Measurements from ENCODE around the gene EGFLAM. TPM values are rescaled to one million over a fixed set of nuclear protein-coding genes. Genes with fewer than 3 reads are reported as not detected.

Gene EGFLAM
- total RNA-seq, 1 experiment from 2014 or later, result 0.33 TPM

DNA sequence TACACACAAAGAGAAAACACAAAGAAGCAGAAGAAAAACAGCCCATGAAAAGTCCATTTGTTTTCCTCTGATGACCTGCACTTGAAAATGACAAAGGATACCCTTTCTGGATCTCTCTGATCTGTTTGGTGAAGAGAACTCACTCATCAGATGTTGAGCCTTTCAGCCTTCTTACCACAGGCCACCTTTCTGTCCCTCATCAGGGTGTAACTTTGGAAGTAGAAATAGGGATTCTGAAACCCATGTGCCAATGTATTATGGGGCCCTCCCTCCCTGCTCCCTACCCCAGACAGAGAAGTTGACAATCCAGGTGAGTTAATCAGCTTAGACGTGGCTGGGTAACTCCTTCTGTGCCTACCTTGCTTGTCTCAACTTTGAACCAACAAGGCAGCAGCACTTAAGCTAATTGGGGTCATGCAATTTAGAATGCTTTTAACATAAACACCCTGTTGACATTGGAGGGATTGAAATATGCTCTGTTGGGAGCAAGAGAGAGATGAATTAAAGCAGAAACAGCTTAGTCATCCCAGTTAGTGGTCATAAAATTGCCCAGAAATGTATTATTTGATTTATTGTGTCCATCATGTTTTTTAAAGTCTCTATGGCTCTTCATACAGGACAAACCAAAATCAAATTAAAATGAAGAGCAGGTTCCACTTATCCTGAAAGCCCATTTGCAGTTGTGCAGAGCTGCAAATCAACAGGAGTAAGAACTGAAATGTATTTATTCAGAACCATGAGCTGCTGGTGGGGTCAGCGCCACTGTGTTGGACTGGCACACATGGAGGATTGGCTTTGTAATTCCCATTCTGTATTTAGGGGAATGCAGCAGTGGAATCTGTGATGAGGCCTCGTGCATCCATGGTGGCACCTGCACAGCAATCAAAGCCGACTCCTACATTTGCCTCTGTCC, 166.0 kb downstream of the EGFLAM start:
- H3K4me1 ChIP-seq (ENCODE audit: insufficient read depth, low read length), result no peaks in the 10 kb centered on the region; the same call in 1 of the 2 replicates
- no peak overlapping the region for H3K14ac ChIP-seq (ENCODE audit: insufficient read depth, low read length)
- no peaks in the 10 kb centered on the region for H3K9me3 Mint-ChIP-seq
- H3K23ac ChIP-seq (ENCODE audit: insufficient read length, low read depth, low read length), result no peak overlapping the region
- no peaks in the 10 kb centered on the region for H3K79me1 ChIP-seq (ENCODE audit: insufficient read depth, low read depth, low read length, poor library complexity, severe bottlenecking)
- H2AFZ ChIP-seq (ENCODE audit: low read length), result no peak overlapping the region
- no CpG with 5 or more reads among the region's 4 CpGs for WGBS (ENCODE audit: extremely low coverage, insufficient read length, low lambda C conversion rate)
- no peaks in the 10 kb centered on the region for H3K27me3 ChIP-seq (ENCODE audit: insufficient read depth, low read length)
- no peak overlapping the region for H3K4me3 Mint-ChIP-seq
- no peak overlapping the region for H3K9ac ChIP-seq (ENCODE audit: extremely low read depth, insufficient read length, low read length)
- no peak for DNase-seq
- H3K4ac ChIP-seq (ENCODE audit: low read depth, low read length), result no peak overlapping the region
- H3K36me3 Mint-ChIP-seq (ENCODE audit: insufficient read depth in 1 of 3, low read depth in 3 of 3), result no peaks in the 10 kb centered on the region
- H3K56ac ChIP-seq (ENCODE audit: insufficient read length, low read depth, low read length), result no peak overlapping the region
- TF ChIP-seq, protein P1, sequence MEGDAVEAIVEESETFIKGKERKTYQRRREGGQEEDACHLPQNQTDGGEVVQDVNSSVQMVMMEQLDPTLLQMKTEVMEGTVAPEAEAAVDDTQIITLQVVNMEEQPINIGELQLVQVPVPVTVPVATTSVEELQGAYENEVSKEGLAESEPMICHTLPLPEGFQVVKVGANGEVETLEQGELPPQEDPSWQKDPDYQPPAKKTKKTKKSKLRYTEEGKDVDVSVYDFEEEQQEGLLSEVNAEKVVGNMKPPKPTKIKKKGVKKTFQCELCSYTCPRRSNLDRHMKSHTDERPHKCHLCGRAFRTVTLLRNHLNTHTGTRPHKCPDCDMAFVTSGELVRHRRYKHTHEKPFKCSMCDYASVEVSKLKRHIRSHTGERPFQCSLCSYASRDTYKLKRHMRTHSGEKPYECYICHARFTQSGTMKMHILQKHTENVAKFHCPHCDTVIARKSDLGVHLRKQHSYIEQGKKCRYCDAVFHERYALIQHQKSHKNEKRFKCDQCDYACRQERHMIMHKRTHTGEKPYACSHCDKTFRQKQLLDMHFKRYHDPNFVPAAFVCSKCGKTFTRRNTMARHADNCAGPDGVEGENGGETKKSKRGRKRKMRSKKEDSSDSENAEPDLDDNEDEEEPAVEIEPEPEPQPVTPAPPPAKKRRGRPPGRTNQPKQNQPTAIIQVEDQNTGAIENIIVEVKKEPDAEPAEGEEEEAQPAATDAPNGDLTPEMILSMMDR (conservative IDR thresholded peaks at IDR 0.05), result no peak
- H3K79me2 ChIP-seq (ENCODE audit: insufficient read depth, low read length), result no peaks in the 10 kb centered on the region
- no peak overlapping the region; a peak in 1 of 7 replicates for H3K27ac Mint-ChIP-seq
- no peak overlapping the region for H2BK20ac ChIP-seq (ENCODE audit: low read depth, low read length, poor library complexity, severe bottlenecking)
- no peak overlapping the region for H3T11ph ChIP-seq (ENCODE audit: low read length)
- H2BK120ac ChIP-seq (ENCODE audit: low read depth, low read length, poor library complexity, severe bottlenecking), result no peak overlapping the region
- H4K20me1 ChIP-seq (ENCODE audit: control insufficient read depth, insufficient read depth, insufficient read length), result no peaks in the 10 kb centered on the region
- H3K27me3 Mint-ChIP-seq (ENCODE audit: low read depth), result peaks cover under 1% of the 10 kb centered on the region; the same call in 1 of the 2 replicates
- no peaks in the 10 kb centered on the region for H3K23me2 ChIP-seq (ENCODE audit: insufficient read length, low read depth, low read length, poor library complexity, severe bottlenecking)
- no peaks in the 10 kb centered on the region for H3K9me3 ChIP-seq (ENCODE audit: control insufficient read depth, low read depth, low read length)
- no peak overlapping the region for H4K8ac ChIP-seq (replicated peaks; ENCODE audit: insufficient read length, low read depth, low read length)
- no peak overlapping the region for H2BK12ac ChIP-seq (ENCODE audit: insufficient read length, low read depth, low read length)
- no peak overlapping the region for H3K27ac ChIP-seq (ENCODE audit: insufficient read length, low read depth, low read length)
- H2BK15ac ChIP-seq (ENCODE audit: low read depth, low read length), result no peak overlapping the region
- peaks cover 5 to 21% of the 10 kb centered on the region in 2 experiments; a peak in 2 of 4 replicates for H3K4me1 Mint-ChIP-seq
- H3K18ac ChIP-seq (ENCODE audit: insufficient read length, low read depth, low read length), result no peak overlapping the region
- no peak overlapping the region for H2BK5ac ChIP-seq (ENCODE audit: insufficient read length, low read length)
- no peak overlapping the region for H4K5ac ChIP-seq (ENCODE audit: insufficient read length, low read depth, low read length)
- no peak overlapping the region for H3K4me2 ChIP-seq (ENCODE audit: insufficient read depth, insufficient read length, low read length)
- no peak overlapping the region for H4K91ac ChIP-seq (ENCODE audit: insufficient read length, low read depth, low read length)
- no peak overlapping the region for H2AK5ac ChIP-seq (ENCODE audit: insufficient read length, low read length)
